Measurements from ENCODE around the gene GGT7.

GRCh38 chr20:34820805-34821578, 51.7 kb downstream of the GGT7 start:
- TF ChIP-seq CTCF (IDR thresholded peaks at IDR 0.05) (no peak), POLR2A (IDR thresholded peaks at IDR 0.05) (no peak)
